Upper lobe of left lung (tissue), 6 donors: ENCODE measurements around the gene TOR1B. TPM values are rescaled to one million over a fixed set of nuclear protein-coding genes. Genes with fewer than 3 reads are reported as not detected.

Source experiments
- ATAC-seq, 2 donors: fragments of 200-7000 bp; cut with Tn5 transposase; one replicate each; pipeline ENCODE4 v1.9.1; 2022; ENCODE audit warnings: mild to moderate bottlenecking in 2 of 2, moderate library complexity in 2 of 2; ENCODE audit not compliant: low FRiP score in 2 of 2
- DNase-seq, 2 donors: peaks; one replicate each; pipeline ENCODE4 v3.0.0-alpha.2; 2019 to 2020
- H3K27ac ChIP-seq, 4 donors: fragments of 200-600 bp; sonication (generic); one replicate each; pipeline ENCODE4 v1.5.1; 2016 to 2019
- H3K27me3 ChIP-seq, 4 donors: fragments of 200-600 bp; sonication (generic); one replicate each; pipeline ENCODE4 v1.5.1; 2017 to 2019
- H3K36me3 ChIP-seq, 4 donors: fragments of 200-600 bp; sonication (generic); one replicate each; pipeline ENCODE4 v1.5.1; 2016 to 2019
- H3K4me1 ChIP-seq, 4 donors: fragments of 200-600 bp; sonication (generic); one replicate each; pipeline ENCODE4 v1.5.1; 2018 to 2019
- H3K4me3 ChIP-seq, 4 donors: fragments of 200-600 bp; sonication (generic); one replicate each; pipeline ENCODE4 v1.5.1; 2017 to 2019; ENCODE audit warnings: mild to moderate bottlenecking in 2 of 4, moderate library complexity in 1 of 4
- H3K9me3 ChIP-seq, 4 donors: fragments of 200-600 bp; sonication (generic); one replicate each; pipeline ENCODE4 v1.5.1; 2018 to 2019
- CTCF ChIP-seq, 6 experiments: fragments of 450-650 bp in 4 of 6; fragments of 200-600 bp in 2 of 6; sonication (generic) in 2 of 6; IDR thresholded peaks; one replicate each; pipeline ENCODE4 v1.5.1; 2016 to 2019; ENCODE audit warnings: antibody characterized with exemption in 6 of 6
- EP300 ChIP-seq, 4 donors: sonication (generic); formaldehyde crosslinking; IDR thresholded peaks; one replicate each; pipeline ENCODE4 v1.5.1; 2017; ENCODE audit warnings: antibody characterized with exemption in 4 of 4, control low read depth in 2 of 4
- POLR2A ChIP-seq, 4 donors: fragments of 450-650 bp; IDR thresholded peaks; one replicate each; pipeline ENCODE4 v1.5.1; 2016 to 2017; ENCODE audit warnings: antibody characterized with exemption in 4 of 4, mild to moderate bottlenecking in 2 of 4
- POLR2AphosphoS5 ChIP-seq, 2 donors: sonication (generic); formaldehyde crosslinking; IDR thresholded peaks; one replicate each; pipeline ENCODE4 v1.5.1; 2017; ENCODE audit warnings: antibody characterized with exemption in 2 of 2
- WGBS, 2 donors: methylation state at CpG; one replicate each; pipeline ENCODE4 v1.1.5; 2017 to 2018; 5-methylcytosine and 5-hydroxymethylcytosine counted together
- total RNA-seq, 6 donors: library from RNA; depleted of rRNA in 4 of 6; stranded (reverse); fragments of >200 nt in 4 of 6; gene quantifications; one replicate each; pipeline versions ENCODE4 v1.1.0 to v1.2.1, GENCODE V29; 2016 to 2021
- donor health status: DM: no; HTN: no; CAD: no; lungs with moderate emphysema.
- donor health status: DM: no; HTN: yes; CAD: no; lungs with severe emphysema.

The TOR1B gene
- total RNA-seq, 6 donors from 2014 or later, result 13.0 to 37.4 (median 25.0) TPM

GRCh38 chr9:129845373-129845772 is 42.4 kb downstream of the TOR1B start:
- TF ChIP-seq CTCF (IDR thresholded peaks at IDR 0.05) (no peak), POLR2A (IDR thresholded peaks at IDR 0.05) (no peak), POLR2AphosphoS5 (IDR thresholded peaks at IDR 0.05) (no peak)
- Histone ChIP-seq H3K27ac (no peak overlapping the region), H3K36me3 (peaks cover 0 to 9% (median 2%) of the 10 kb centered on the region in 4 donors), H3K9me3 (no peaks in the 10 kb centered on the region), H3K4me3 (no peak overlapping the region), H3K27me3 (no peaks in the 10 kb centered on the region), H3K4me1 (peaks cover 0 to 3% (median 0%) of the 10 kb centered on the region in 4 donors)
- DNase-seq, result no peak
- WGBS, 2 donors, result 62 to 63% methylated on average over 2 of the region's 2 CpGs
- ATAC-seq, result no peak

GRCh38 chr9:129848712-129849441 is 45.9 kb downstream of the TOR1B start:
- ATAC-seq, result no peak
- WGBS, 2 donors, result 88 to 90% methylated on average over 3 to 4 of the region's 4 CpGs
- H3K4me1 ChIP-seq, result peaks cover 0 to 3% (median 0%) of the 10 kb centered on the region in 4 donors

GRCh38 chr9:129849901-129850300 is 46.9 kb downstream of the TOR1B start:
- peaks cover 14 to 49% (median 32%) of the 10 kb centered on the region in 4 donors for H3K36me3 ChIP-seq
- no peak overlapping the region for H3K27ac ChIP-seq

More at GRCh38 chr9:129848712-129849441, 45.9 kb downstream of the TOR1B start:
- Histone ChIP-seq H3K4me3 (no peak overlapping the region), H3K36me3 (peaks cover 11 to 39% (median 27%) of the 10 kb centered on the region in 4 donors), H3K27me3 (no peaks in the 10 kb centered on the region), H3K9me3 (no peaks in the 10 kb centered on the region), H3K27ac (no peak overlapping the region)
- TF ChIP-seq CTCF (IDR thresholded peaks at IDR 0.05), result no peak
- TF ChIP-seq POLR2AphosphoS5 (IDR thresholded peaks at IDR 0.05), result no peak
- TF ChIP-seq EP300 (IDR thresholded peaks at IDR 0.05), result no peak
- no peak for TF ChIP-seq POLR2A (IDR thresholded peaks at IDR 0.05)
- no peak for DNase-seq

GRCh38 chr9:129850821-129851550 is 48.0 kb downstream of the TOR1B start:
- DNase-seq, result no peak
- ATAC-seq, result no peak
- TF ChIP-seq POLR2AphosphoS5 (IDR thresholded peaks at IDR 0.05) (no peak), POLR2A (IDR thresholded peaks at IDR 0.05) (no peak), CTCF (IDR thresholded peaks at IDR 0.05) (no peak), EP300 (IDR thresholded peaks at IDR 0.05) (no peak)
- H3K27me3 ChIP-seq, result no peaks in the 10 kb centered on the region
- peaks cover 14 to 57% (median 32%) of the 10 kb centered on the region in 4 donors for H3K36me3 ChIP-seq
- WGBS, 2 donors, result 87 to 93% methylated on average over 6 of the region's 6 CpGs
- no peaks in the 10 kb centered on the region for H3K4me1 ChIP-seq
- no peak overlapping the region for H3K27ac ChIP-seq
- H3K4me3 ChIP-seq, result no peak overlapping the region
- no peaks in the 10 kb centered on the region for H3K9me3 ChIP-seq

More at GRCh38 chr9:129849901-129850300, 46.9 kb downstream of the TOR1B start:
- DNase-seq, result no peak
- WGBS, 2 donors, result 82 to 85% methylated on average over 6 of the region's 6 CpGs
- H3K4me1 ChIP-seq, result peaks cover 0 to 3% (median 0%) of the 10 kb centered on the region in 4 donors
- no peaks in the 10 kb centered on the region for H3K27me3 ChIP-seq
- ATAC-seq, result no peak
- H3K4me3 ChIP-seq, result no peak overlapping the region
- no peak for TF ChIP-seq EP300 (IDR thresholded peaks at IDR 0.05)
- no peaks in the 10 kb centered on the region for H3K9me3 ChIP-seq

GRCh38 chr9:129851821-129852220 is 48.8 kb downstream of the TOR1B start:
- H3K4me1 ChIP-seq, result no peaks in the 10 kb centered on the region
- no peaks in the 10 kb centered on the region for H3K9me3 ChIP-seq
- peaks cover 14 to 66% (median 36%) of the 10 kb centered on the region in 4 donors for H3K36me3 ChIP-seq
- H3K27ac ChIP-seq, result no peak overlapping the region
- 77 to 78% methylated on average over 5 of the region's 5 CpGs for WGBS, 2 donors
- no peak overlapping the region for H3K4me3 ChIP-seq
- H3K27me3 ChIP-seq, result no peaks in the 10 kb centered on the region
- ATAC-seq, result no peak
- DNase-seq, result no peak
- no peak for TF ChIP-seq EP300 (IDR thresholded peaks at IDR 0.05)
- TF ChIP-seq POLR2AphosphoS5 (IDR thresholded peaks at IDR 0.05), result no peak
- TF ChIP-seq CTCF (IDR thresholded peaks at IDR 0.05), result no peak
- no peak for TF ChIP-seq POLR2A (IDR thresholded peaks at IDR 0.05)
